A549 (cell line): ENCODE results near the gene TMTC2.

Source experiments
- HOXA7 ChIP-seq: fragments of 250-450 bp; sonication (Bioruptor Pico); IDR thresholded peaks from 2 replicates; pipeline ENCODE4 v1.5.0; 2020; ENCODE audit warnings: mild to moderate bottlenecking, moderate library complexity
- HOXB5 ChIP-seq: fragments of 250-450 bp; sonication (Bioruptor Pico); IDR thresholded peaks from 2 replicates; pipeline ENCODE4 v1.5.0; 2020; ENCODE audit warnings: mild to moderate bottlenecking, moderate library complexity
- MAFK ChIP-seq: fragments of 450-650 bp; IDR thresholded peaks from 2 replicates; pipeline ENCODE4 v1.6.1; 2014; ENCODE audit not compliant: partially characterized antibody
- NFE2L2 ChIP-seq: fragments of 150-350 bp; conservative IDR thresholded peaks from 2 replicates; pipeline ENCODE4 v1.6.1; 2014; ENCODE audit warnings: low read length
- PHF8 ChIP-seq: fragments of 200-600 bp; sonication (generic); IDR thresholded peaks from 2 replicates; pipeline ENCODE4 v1.6.1; 2016; ENCODE audit warnings: low read depth, mild to moderate bottlenecking, antibody characterized with exemption, moderate library complexity, borderline replicate concordance
- POLR2AphosphoS2 ChIP-seq: conservative IDR thresholded peaks from 2 replicates; pipeline ENCODE4 v1.6.1; 2012; ENCODE audit warnings: low read length, improper control_type of control experiment, inconsistent platforms
- RAD21 ChIP-seq, 2 experiments: fragments of >200 bp in 1 of 2; sonication (Bioruptor Twin) in 1 of 2; formaldehyde crosslinking in 1 of 2; IDR thresholded peaks in 1 of 2; conservative IDR thresholded peaks in 1 of 2; 2 replicates in 1 of 2; 3 replicates in 1 of 2; pipeline ENCODE4 v1.6.1; 2012 to 2018; ENCODE audit warnings: inconsistent platforms in 1 of 2
- RFX5 ChIP-seq: fragments of 450-650 bp; IDR thresholded peaks from 2 replicates; pipeline ENCODE4 v1.7.1; 2014; ENCODE audit warnings: antibody characterized with exemption, mild to moderate bottlenecking, moderate library complexity
- SREBF2 ChIP-seq: fragments of 450-650 bp; IDR thresholded peaks from 2 replicates; pipeline ENCODE4 v1.6.1; 2014; ENCODE audit warnings: mild to moderate bottlenecking, moderate library complexity
- TP53 ChIP-seq: fragments of 250-450 bp; sonication (Bioruptor Pico); IDR thresholded peaks from 2 replicates; pipeline ENCODE4 v1.5.0; 2021; ENCODE audit warnings: mild to moderate bottlenecking, moderate library complexity
- TF ChIP-seq, protein P1 (sequence below): fragments of >200 bp; sonication (Bioruptor Twin); formaldehyde crosslinking; IDR thresholded peaks from 3 replicates; pipeline ENCODE4 v1.5.1; 2016
- TF ChIP-seq, protein P2 (sequence below): fragments of 200-600 bp; sonication (generic); IDR thresholded peaks from 2 replicates; pipeline ENCODE4 v1.6.1; 2016; ENCODE audit warnings: antibody characterized with exemption, mild to moderate bottlenecking, moderate library complexity
- TF ChIP-seq, protein P3 (sequence below): fragments of 450-650 bp; IDR thresholded peaks from 2 replicates; pipeline ENCODE4 v1.6.1; 2014; ENCODE audit warnings: antibody characterized with exemption

DNA sequence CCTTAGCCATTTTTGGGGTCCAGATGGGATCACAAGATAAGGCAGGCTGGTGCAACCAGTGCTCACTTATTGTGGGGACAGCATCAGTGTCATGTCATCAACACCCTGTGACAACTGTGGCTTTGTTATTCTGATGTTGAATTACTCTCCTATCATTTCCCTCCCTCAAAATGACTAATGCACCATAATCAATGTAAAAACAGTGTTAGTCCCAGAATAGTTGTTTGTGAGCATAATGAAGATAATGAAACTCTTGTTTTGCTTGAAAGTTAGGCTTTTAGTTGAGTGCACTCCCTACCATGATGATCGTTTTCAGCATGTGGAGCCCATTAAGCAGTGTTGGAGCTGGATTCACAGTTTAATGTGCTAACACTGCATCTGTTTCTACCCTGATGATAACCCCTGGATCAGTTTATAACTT, 151.4 kb downstream of the TMTC2 start:
- TF ChIP-seq, protein P1, sequence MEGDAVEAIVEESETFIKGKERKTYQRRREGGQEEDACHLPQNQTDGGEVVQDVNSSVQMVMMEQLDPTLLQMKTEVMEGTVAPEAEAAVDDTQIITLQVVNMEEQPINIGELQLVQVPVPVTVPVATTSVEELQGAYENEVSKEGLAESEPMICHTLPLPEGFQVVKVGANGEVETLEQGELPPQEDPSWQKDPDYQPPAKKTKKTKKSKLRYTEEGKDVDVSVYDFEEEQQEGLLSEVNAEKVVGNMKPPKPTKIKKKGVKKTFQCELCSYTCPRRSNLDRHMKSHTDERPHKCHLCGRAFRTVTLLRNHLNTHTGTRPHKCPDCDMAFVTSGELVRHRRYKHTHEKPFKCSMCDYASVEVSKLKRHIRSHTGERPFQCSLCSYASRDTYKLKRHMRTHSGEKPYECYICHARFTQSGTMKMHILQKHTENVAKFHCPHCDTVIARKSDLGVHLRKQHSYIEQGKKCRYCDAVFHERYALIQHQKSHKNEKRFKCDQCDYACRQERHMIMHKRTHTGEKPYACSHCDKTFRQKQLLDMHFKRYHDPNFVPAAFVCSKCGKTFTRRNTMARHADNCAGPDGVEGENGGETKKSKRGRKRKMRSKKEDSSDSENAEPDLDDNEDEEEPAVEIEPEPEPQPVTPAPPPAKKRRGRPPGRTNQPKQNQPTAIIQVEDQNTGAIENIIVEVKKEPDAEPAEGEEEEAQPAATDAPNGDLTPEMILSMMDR: no peak
- TF ChIP-seq, protein P2, sequence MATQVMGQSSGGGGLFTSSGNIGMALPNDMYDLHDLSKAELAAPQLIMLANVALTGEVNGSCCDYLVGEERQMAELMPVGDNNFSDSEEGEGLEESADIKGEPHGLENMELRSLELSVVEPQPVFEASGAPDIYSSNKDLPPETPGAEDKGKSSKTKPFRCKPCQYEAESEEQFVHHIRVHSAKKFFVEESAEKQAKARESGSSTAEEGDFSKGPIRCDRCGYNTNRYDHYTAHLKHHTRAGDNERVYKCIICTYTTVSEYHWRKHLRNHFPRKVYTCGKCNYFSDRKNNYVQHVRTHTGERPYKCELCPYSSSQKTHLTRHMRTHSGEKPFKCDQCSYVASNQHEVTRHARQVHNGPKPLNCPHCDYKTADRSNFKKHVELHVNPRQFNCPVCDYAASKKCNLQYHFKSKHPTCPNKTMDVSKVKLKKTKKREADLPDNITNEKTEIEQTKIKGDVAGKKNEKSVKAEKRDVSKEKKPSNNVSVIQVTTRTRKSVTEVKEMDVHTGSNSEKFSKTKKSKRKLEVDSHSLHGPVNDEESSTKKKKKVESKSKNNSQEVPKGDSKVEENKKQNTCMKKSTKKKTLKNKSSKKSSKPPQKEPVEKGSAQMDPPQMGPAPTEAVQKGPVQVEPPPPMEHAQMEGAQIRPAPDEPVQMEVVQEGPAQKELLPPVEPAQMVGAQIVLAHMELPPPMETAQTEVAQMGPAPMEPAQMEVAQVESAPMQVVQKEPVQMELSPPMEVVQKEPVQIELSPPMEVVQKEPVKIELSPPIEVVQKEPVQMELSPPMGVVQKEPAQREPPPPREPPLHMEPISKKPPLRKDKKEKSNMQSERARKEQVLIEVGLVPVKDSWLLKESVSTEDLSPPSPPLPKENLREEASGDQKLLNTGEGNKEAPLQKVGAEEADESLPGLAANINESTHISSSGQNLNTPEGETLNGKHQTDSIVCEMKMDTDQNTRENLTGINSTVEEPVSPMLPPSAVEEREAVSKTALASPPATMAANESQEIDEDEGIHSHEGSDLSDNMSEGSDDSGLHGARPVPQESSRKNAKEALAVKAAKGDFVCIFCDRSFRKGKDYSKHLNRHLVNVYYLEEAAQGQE: no peak
- TF ChIP-seq RFX5 (no peak), MAFK (no peak), PHF8 (no peak), SREBF2 (no peak), NFE2L2 (no peak), POLR2AphosphoS2 (no peak), HOXA7 (CRISPR knock-in tag) (no peak), HOXB5 (CRISPR knock-in tag) (no peak), TP53 (no peak), RAD21 (conservative IDR thresholded peaks at IDR 0.05 in 1 of 2, IDR thresholded peaks at IDR 0.05 in 1 of 2) (no peak)
- TF ChIP-seq, protein P3, sequence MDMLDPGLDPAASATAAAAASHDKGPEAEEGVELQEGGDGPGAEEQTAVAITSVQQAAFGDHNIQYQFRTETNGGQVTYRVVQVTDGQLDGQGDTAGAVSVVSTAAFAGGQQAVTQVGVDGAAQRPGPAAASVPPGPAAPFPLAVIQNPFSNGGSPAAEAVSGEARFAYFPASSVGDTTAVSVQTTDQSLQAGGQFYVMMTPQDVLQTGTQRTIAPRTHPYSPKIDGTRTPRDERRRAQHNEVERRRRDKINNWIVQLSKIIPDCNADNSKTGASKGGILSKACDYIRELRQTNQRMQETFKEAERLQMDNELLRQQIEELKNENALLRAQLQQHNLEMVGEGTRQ: no peak
